GM18508 (cell line): Measurements from ENCODE around the gene PLEKHM2.

Experiments used
- ATAC-seq: cut with Tn5 transposase; IDR thresholded peaks from one replicate; pipeline ENCODE4 v1.9.1; 2021; ENCODE audit warnings: moderate number of reproducible peaks; ENCODE audit not compliant: insufficient read depth, unreplicated experiment

PLEKHM2 gene

GRCh38 chr1:15723631-15724246 is 39.6 kb downstream of the PLEKHM2 start:
- ATAC-seq, result no peak

GRCh38 chr1:15724949-15725880 is 41.1 kb downstream of the PLEKHM2 start:
- no peak for ATAC-seq

GRCh38 chr1:15726508-15726907 is 42.4 kb downstream of the PLEKHM2 start:
- ATAC-seq, result no peak

GRCh38 chr1:15727021-15727420 is 42.9 kb downstream of the PLEKHM2 start:
- no peak for ATAC-seq

GRCh38 chr1:15727424-15727823 is 43.3 kb downstream of the PLEKHM2 start:
- no peak for ATAC-seq

GRCh38 chr1:15727866-15728534 is 43.9 kb downstream of the PLEKHM2 start:
- no peak for ATAC-seq

GRCh38 chr1:15728937-15729657 is 45.0 kb downstream of the PLEKHM2 start:
- no peak for ATAC-seq

GRCh38 chr1:15730423-15730822 is 46.3 kb downstream of the PLEKHM2 start:
- ATAC-seq, result no peak

- ATAC-seq, result no peak
Measured at GRCh38 chr1:15730936-15731335, 46.8 kb downstream of the PLEKHM2 start.

- ATAC-seq, result no peak
Measured at GRCh38 chr1:15731735-15732685, 47.9 kb downstream of the PLEKHM2 start.

- no peak for ATAC-seq
Measured at GRCh38 chr1:15732686-15733081, 48.6 kb downstream of the PLEKHM2 start.

- ATAC-seq, result no peak
Measured at GRCh38 chr1:15733218-15733725, 49.2 kb downstream of the PLEKHM2 start.

- no peak for ATAC-seq
Measured at GRCh38 chr1:15733726-15734226, 49.7 kb downstream of the PLEKHM2 start.

- no peak for ATAC-seq
Measured at GRCh38 chr1:15734296-15734695, 50.2 kb downstream of the PLEKHM2 start.

- ATAC-seq, result no peak
Measured at GRCh38 chr1:15734901-15735300, 50.8 kb downstream of the PLEKHM2 start.

GRCh38 chr1:15735304-15736037 is 51.4 kb downstream of the PLEKHM2 start:
- no peak for ATAC-seq

GRCh38 chr1:15736038-15736891 is 52.1 kb downstream of the PLEKHM2 start, which contains the start of gene SLC25A34:
Gene SLC25A34, plus strand, starts transcription at chr1:15736258. Its CDS starts 228 bp downstream, at chr1:15736486.
- no peak for ATAC-seq
